H1 (cell line): ENCODE results near the gene PITRM1. TPM values are rescaled to one million over a fixed set of nuclear protein-coding genes. Genes with fewer than 3 reads are reported as not detected.

Experiments
- HDAC6 ChIP-seq: IDR thresholded peaks from one replicate; pipeline ENCODE4 v1.7.1; 2012; ENCODE audit warnings: low read depth, mild to moderate bottlenecking, inconsistent platforms, low read length, moderate library complexity
- NRF1 ChIP-seq: IDR thresholded peaks from 2 replicates; pipeline ENCODE4 v1.6.1; 2011; ENCODE audit warnings: mild to moderate bottlenecking, low read depth, low read length, improper control_type of control experiment
- POLR2A ChIP-seq, 2 experiments: IDR thresholded peaks; 1 replicate in 1 of 2; 2 replicates in 1 of 2; pipeline ENCODE4 v1.6.1; 2011; ENCODE audit warnings: low read depth in 2 of 2, low read length in 2 of 2, mild to moderate bottlenecking in 2 of 2; ENCODE audit errors: control extremely low read depth in 1 of 2
- POU5F1 ChIP-seq: IDR thresholded peaks from 2 replicates; pipeline ENCODE4 v1.6.1; 2011; ENCODE audit warnings: low read depth, mild to moderate bottlenecking, low read length, moderate library complexity
- TCF12 ChIP-seq: IDR thresholded peaks from 2 replicates; pipeline ENCODE4 v1.6.1; 2011; ENCODE audit warnings: low read depth, mild to moderate bottlenecking, low read length
- polyA plus RNA-seq, 7 experiments: library from polyadenylated mRNA; depleted of rRNA in 3 of 7; stranded (reverse) in 5 of 7; unstranded in 2 of 7; fragments of >200 nt in 5 of 7; fragments of 200-250 nt in 2 of 7; gene quantifications; 1 replicate in 5 of 7; 2 replicates in 1 of 7; 4 replicates in 1 of 7; pipeline versions ENCODE4 v1.2.1 to v1.2.3, GENCODE V29; 2011 to 2013; ENCODE audit warnings: missing spikeins in 2 of 7, mixed read lengths in 2 of 7
- total RNA-seq: library from RNA; stranded (reverse); fragmentation: NEBNext Ultra II Directional; extraction: Animal tissue kit (Norgen Biotek cat#: 25700); gene quantifications from 2 replicates; pipeline ENCODE4 v1.2.1, GENCODE V29; 2021

PITRM1 gene
- total and polyA plus RNA-seq, 2 of the 8 experiments (the other 6 are each of a cell fraction or from before 2014, with no cell fraction given) = 18.6 to 31.5 TPM

DNA sequence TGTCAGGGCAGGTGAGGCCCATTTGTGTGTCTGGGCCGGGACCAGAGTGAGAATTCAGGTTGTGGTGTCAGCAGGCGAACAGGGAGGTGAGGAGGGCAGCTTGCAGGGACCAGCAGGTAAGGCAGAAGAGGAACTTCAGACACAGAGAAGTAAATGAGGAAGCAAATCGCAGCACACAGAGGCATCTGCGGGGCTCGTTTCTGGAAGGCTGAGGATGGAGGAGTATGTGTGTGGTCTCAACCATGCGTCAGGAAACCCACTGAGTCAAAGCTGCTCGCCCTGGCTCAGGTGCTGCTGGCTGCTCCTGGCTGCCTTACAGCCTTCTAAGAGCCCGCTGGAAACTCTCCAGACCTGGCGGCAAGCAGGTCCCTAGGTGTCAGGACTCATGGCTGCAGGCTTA lies 26.9 kb upstream of the PITRM1 start (continued):
- TF ChIP-seq HDAC6 (no peak), NRF1 (no peak), POLR2A (IDR thresholded peaks at IDR 0.05; ENCODE audit: control extremely low read depth in 1 of 2, low read depth in 2 of 2, low read length in 2 of 2) (no peak), TCF12 (no peak), POU5F1 (no peak)
